Endothelial cell of hepatic sinusoid (primary cell): Measurements from ENCODE around the gene ISLR.

Source experiments
- in situ Hi-C: cut with HindIII; loops from 2 replicates; pipeline ENCODE4 v1.10.0; 2017; ENCODE audit warnings: low sequenced_read_pairs

Gene ISLR

GRCh38 chr15:74170875-74171578 is 2.5 kb upstream of the ISLR start:
- in situ Hi-C loops, result loop anchor here (5.0 kb wide), 1 partner anchor 56 kb away; no protein-coding TSS in a partner anchor

- in situ Hi-C loops, result loop anchor here (5.0 kb wide), 1 partner anchor 55 kb away; no protein-coding TSS in a partner anchor
Observed at GRCh38 chr15:74171965-74172541, 1.5 kb upstream of the ISLR start.

DNA sequence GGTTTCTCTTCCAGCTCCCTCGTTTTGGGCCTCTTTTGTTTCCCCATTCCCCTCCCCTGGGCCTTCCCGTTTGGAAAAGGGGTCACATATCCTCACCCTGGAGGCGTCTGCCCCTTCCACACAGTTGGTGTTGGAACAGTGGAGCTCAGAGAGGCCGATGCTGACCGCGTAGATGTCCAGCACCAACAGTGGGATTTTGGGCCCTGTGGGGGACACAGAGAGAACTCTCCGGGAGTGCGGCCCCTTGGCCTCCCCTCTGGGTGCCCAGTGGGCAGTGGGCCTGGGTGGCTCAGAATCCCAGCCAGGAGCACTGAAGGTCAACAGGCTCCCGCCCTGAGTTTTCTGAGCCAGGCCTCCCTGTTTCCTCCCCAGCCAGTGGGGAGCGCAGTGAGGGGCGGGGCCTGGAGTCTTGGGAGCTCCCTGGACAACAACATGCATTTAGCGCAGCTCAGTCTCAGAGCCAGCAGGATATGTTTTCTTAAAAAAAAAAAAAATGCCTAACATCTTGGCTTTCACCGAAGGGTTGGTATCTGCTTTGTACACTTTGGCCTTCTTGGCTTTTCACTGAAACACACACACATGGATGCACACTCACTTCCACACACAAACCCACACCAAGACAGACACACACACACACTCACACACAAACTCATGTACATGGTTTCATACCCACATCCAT is 670 bp upstream of the ISLR start:
- in situ Hi-C loops, result loop anchor here (5.0 kb wide), 1 partner anchor 54 kb away; no protein-coding TSS in a partner anchor

DNA sequence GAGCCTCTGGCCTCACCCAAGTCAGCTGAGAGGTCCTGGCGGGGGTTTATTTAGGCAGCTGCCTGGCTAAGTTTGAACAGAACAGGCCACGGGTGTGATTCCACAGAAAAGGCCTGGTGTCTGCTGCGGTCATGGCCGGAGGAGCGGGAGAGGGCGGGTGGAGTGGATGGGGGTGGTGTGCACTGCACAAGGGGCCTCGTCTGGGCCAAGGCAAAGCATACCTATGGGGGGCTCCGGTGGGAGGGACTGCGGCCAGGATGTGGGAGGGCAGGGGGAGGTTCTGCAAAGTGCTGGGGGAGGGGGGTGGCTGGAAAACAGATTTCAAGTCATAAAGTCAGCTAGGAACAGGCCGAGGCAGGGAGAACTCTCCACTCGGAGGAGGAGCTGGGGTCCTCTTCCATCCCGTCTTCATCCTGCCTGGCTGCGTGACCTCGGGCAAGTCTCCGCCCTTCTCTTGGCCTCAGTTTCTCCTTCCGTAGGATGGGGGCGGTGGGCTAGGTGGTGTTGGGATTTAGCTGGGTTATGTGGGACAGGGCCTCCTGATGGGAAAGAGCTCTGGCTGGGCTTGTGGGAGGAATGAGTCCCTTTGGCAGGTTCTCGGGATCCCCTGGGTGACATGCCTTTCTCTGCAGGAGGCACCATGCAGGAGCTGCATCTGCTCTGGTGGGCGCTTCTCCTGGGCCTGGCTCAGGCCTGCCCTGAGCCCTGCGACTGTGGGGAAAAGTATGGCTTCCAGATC is 878 bp downstream of the ISLR start:
- in situ Hi-C loops, result loop anchor here (5.0 kb wide), 1 partner anchor 53 kb away; no protein-coding TSS in a partner anchor

DNA sequence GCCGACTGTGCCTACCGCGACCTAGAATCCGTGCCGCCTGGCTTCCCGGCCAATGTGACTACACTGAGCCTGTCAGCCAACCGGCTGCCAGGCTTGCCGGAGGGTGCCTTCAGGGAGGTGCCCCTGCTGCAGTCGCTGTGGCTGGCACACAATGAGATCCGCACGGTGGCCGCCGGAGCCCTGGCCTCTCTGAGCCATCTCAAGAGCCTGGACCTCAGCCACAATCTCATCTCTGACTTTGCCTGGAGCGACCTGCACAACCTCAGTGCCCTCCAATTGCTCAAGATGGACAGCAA is 1.4 kb downstream of the ISLR start:
- in situ Hi-C loops, result loop anchor here (5.0 kb wide), 1 partner anchor 52 kb away; no protein-coding TSS in a partner anchor

DNA sequence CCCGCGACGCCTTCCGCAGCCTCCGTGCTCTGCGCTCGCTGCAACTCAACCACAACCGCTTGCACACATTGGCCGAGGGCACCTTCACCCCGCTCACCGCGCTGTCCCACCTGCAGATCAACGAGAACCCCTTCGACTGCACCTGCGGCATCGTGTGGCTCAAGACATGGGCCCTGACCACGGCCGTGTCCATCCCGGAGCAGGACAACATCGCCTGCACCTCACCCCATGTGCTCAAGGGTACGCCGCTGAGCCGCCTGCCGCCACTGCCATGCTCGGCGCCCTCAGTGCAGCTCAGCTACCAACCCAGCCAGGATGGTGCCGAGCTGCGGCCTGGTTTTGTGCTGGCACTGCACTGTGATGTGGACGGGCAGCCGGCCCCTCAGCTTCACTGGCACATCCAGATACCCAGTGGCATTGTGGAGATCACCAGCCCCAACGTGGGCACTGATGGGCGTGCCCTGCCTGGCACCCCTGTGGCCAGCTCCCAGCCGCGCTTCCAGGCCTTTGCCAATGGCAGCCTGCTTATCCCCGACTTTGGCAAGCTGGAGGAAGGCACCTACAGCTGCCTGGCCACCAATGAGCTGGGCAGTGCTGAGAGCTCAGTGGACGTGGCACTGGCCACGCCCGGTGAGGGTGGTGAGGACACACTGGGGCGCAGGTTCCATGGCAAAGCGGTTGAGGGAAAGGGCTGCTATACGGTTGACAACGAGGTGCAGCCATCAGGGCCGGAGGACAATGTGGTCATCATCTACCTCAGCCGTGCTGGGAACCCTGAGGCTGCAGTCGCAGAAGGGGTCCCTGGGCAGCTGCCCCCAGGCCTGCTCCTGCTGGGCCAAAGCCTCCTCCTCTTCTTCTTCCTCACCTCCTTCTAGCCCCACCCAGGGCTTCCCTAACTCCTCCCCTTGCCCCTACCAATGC is 2.0 kb downstream of the ISLR start:
- in situ Hi-C loops, result no loop called here

GRCh38 chr15:74176262-74177214 is 3.0 kb downstream of the ISLR start:
- in situ Hi-C loops, result no loop called here

DNA sequence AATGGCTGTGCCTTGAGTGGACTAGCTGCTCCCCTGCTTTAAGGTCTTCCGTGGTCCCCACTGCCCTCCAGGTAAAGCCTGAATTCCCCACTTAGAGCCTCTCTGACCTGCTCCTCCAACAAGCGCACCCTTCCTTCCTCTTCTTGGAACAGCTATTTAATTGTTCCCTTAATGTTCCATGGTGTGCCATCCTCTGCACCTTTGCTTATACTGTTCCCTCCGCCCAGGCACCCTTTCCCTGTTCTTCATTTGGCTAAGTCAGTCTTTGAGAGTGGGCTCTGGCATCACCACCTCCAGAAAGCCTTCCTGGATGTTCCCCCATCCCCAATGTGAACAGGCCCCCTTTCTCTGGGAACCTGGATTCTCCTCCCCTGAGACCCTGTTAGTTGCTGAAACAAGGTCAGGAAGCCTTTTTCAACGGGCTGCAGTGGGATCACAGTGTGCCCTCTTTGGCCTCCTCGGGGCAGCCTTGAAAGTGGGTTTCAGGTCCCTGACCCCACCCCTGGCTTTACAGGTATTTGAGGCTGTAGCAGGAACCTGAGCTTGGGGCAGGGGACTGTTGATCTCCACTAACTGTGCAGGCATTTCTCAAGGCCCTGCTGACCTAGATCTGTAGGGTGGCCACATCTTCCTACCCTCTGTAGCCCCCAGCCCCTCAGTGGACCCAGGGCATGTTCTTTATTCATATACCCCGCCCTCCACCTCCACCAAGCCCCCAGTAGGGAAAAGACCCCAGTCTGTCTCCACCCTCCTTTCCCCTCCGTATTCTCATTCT is 5.0 kb downstream of the ISLR start:
- in situ Hi-C loops, result no loop called here

DNA sequence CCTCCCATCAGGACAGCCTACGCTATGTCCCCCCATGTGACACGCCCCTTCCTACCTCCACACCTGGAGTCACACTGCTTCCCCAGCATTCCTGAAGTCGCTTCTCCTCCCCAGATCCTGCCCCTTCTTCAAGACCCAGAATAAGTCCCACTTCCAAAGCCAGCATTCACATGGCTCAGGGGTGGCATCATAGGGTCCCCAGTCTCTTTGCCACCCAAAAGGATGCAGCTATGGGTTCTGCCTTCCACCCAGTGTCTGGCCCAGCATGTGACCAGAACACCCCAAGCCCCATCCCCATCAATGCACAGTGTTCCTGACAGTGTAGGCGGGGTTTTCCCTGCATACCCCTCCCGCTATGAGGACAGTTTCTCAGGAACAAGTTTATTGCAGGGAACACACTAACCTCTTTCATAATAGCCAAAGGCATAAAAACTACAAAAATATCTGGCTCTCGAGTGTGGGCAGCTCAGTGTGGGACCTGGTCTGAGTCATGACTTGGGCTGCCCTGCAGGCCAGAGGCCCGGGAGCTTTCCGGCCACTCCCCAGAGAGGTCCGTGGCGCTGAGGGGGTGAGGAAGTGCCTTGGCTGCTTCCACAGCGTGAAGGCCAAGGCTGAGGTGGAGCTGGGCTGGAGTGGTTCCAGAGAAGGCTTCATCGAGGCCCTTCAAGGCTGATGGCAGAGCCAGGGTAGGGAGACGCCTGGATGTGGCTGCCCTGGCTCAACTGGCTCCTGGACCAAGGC is 5.8 kb downstream of the ISLR start:
- in situ Hi-C loops, result no loop called here

DNA sequence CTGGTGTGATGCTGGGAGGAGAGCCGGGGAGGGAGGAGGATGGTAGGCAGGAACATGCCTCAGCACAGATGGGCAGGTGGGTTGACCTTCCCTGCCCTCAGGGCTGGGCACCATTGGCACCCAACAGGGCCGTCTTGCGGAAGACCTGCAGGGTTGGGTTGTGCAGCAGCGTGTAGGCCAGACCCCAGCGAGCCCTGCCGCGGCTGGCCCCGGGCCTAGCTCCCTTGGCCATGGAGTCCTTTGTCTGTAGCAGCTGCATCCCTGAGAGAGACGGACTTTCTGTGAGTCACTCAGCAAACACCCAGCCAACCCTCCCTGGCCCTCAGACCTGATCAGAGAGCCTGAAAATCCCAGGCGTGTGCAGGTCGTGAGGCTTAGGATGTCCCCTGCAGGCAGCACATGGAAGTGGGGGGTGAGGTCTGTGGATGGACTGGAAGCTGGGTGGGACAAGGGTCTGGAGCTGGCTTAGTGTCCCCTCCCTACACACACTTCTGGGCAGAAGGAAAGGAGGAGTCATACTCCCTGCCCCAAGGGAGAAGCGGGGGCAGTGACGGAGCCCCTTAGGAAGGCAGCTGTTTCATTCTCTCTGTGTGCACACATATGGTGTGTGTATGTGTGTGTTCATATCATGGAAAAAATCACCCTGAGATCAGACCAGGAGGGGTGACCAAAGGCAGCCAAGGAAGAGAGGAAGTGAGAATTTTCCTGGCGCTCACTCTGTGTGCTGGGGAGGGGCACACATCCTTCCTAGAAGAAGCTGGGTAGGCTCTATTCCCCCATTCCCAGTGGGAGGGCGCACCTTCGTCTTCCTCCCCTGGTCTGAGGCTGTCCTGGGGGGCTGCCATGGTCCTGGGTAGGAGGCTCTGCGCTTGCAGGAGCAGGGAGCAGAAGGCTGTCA is 6.7 kb downstream of the ISLR start:
- in situ Hi-C loops, result no loop called here

GRCh38 chr15:74180881-74181602 is 7.5 kb downstream of the ISLR start:
- in situ Hi-C loops, result no loop called here

DNA sequence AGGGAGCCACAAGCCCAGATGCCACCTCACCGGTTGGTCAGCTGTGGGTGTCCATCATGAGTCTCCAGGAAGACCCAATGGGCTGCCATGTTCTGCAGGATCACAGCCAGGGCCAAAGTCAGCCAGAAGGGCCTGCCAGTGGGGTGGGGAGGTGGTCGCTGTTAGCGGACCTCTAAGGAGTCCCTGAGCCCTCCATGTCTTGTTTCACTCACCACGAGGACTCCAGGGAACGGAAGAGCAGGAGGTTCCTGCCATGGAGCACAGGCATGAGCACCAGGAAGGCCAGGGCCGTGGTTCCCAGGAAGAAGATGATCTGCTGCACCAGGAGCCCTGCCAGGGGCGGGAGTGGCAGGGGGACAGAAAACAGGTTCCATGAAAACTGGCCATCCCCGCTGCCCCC is 8.6 kb downstream of the ISLR start:
- in situ Hi-C loops, result no loop called here

- in situ Hi-C loops, result no loop called here
Observed at GRCh38 chr15:74184582-74185091, 11.1 kb downstream of the ISLR start.

DNA sequence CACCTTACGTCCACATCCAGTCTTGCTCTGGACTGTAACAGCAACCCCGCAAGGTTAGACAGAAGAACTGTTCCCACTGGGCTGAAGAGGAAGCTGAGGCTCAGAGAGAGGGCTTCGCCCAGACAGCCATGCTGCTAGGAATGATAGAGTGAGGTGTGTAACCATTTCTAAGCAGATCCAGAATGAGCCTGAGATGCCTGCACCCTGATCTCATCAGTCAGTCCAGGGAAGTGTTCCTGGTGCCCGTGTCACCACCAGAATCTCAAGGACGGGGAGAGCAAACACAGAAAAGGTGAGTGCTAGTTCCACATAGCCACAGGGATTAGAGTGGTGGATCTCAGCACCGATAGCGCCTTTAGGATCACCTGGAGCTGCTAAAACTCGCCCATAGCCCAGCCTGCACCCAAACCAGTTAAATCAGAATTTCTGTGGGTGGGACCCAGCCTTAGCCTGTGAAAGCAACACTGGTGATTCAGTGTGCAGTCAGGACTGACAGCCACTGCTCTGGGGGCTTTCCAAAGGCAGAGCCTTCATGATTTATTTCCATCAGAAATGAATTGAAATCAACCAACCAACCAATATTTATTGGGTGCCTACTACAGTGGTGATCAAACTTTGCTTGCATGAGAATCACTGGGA is 12.3 kb downstream of the ISLR start:
- in situ Hi-C loops, result no loop called here

DNA sequence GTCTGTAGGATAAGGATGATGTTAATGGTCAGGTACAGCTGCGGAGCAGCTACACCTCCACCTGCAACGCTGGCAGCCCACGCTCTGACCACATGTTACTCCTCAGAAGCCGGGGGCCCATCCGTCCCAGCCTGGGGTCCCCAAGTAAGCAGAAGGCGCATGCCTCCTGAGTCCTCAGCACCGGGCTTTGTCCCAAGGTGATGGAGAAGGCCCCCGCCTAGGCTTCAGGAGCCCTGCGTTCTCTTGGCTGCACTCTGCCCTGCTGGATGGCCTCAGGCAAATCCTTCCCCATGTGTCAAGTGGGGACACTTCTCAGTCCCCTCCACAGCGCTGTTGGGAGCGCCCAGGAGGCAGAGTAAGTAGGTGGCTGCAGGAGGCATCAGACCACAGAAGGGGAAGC is 14.7 kb downstream of the ISLR start:
- in situ Hi-C loops, result no loop called here
